Measurements from ENCODE around the gene SLC17A9.

The SLC17A9 gene

DNA sequence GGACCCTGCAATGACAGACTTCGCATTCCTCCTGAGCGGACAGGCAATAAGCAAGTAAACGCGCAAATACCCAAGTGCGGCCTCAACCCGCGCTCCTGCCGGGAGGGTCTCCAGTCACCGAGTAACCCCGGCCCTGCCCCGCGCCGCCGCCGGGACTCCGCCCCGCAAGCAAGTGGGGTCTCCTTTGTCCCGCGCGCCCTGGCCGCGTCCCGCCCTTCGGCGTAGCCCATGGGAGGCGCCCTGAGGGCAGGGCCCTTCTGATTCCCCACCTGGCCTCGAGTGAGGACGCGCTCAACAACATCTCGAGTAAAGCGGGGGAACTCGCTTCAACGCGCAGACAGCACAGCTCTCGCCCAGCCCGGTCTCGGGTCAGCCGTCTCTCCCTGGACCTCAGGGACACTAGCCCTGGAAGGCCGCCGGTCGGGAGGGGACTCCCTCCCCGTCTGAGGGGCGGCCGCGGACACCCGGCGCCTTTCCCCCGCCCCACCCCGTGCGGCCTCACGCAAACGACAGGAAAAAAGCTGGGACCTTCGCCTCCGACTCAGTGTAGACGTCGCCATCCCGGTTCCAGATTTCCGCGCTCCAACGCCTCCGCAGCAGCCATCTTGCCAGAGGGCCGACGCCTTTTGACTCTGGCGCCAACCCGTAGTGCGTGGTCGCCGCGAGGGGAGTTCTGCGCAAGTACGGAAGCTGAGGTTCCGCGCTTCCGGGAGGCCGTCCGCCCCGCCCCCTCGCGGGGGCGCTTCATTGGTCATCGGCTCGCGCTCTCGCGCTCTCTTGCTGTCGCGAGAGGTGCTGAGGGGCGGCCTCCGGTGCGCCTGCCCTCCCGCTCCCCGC lies 15.0 kb upstream of the SLC17A9 start:
- in situ Hi-C loops (cut with MboI; ENCODE audit: low sequenced_read_pairs) = no loop called here

- in situ Hi-C loops (cut with MboI; ENCODE audit: low sequenced_read_pairs) = no loop called here
Observed at GRCh38 chr20:62938105-62938888, 14.2 kb upstream of the SLC17A9 start, which contains the start of gene GID8. TSS of gene GID8 (plus strand) at chr20:62938147. CDS start at chr20:62941503, 3,356 bp downstream.

DNA sequence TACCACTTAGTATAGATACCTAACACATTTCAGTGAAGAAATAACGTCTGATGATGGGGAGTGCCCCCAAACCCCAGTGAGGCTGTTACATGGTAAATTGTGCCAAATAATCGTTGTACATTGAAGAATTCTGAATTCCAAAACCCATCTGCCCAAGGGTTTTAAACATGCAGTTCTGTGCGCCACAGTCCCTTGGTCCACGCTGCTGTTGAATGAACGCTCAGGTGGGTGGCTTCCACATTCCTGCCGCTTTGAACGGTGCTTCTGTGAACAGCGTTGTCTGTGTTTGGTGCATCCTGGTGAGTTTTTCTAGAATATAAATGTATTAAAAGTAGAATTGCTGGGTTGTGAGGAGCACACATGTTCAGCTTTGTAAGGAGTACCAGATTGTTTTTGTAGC lies 11.6 kb upstream of the SLC17A9 start:
- in situ Hi-C loops (cut with MboI; ENCODE audit: low sequenced_read_pairs) = no loop called here

GRCh38 chr20:62941792-62942191 lies 10.7 kb upstream of the SLC17A9 start:
- in situ Hi-C loops (cut with MboI; ENCODE audit: low sequenced_read_pairs) = no loop called here

DNA sequence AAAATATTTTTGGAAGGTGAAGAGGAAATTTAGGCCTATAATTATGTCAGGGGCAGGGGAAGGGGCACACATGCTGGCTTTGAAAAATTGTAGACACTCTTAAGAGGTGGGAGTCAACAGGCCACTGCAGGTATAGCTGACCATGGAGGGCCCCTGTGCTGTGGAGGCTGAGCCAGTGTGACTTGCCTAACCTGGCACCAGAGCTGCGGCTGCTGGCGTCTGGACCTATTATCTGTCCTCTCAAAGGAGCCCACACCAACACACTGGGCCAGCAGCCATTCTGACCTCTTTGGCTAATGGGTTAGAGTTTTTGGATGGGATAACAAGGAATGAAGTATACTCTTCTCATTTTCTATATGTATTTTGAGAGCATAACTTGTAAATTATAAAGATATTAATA lies 10.1 kb upstream of the SLC17A9 start:
- in situ Hi-C loops (cut with MboI; ENCODE audit: low sequenced_read_pairs) = no loop called here

DNA sequence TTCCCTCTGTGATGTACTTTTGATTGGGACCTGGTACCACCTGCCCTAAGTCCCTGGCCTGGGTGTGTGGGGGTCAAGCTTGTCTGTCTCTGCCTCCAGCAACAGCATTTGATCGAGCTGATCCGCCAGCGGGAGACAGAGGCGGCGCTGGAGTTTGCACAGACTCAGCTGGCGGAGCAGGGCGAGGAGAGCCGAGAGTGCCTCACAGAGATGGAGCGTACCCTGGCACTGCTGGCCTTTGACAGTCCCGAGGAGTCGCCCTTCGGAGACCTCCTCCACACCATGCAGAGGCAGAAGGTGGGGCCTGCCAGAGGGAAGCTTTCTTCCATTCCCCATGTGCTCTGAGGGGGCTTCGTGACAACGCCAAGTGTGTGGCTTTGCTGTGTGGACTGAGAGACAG lies 9.1 kb upstream of the SLC17A9 start:
- in situ Hi-C loops (cut with MboI; ENCODE audit: low sequenced_read_pairs) = no loop called here

- in situ Hi-C loops (cut with MboI; ENCODE audit: low sequenced_read_pairs) = no loop called here
Observed at GRCh38 chr20:62944184-62944583, 8.3 kb upstream of the SLC17A9 start.

DNA sequence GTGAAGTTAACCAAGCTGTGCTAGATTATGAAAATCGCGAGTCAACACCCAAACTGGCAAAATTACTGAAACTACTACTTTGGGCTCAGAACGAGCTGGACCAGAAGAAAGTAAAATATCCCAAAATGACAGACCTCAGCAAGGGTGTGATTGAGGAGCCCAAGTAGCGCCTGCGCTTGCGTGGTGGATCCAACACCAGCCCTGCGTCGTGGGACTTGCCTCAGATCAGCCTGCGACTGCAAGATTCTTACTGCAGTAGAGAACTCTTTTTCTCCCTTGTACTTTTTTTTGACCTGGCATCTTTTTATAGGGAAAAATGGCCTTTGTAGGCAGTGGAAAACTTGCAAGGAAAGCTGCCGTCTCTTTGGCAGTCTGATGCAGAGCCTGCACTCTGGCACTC lies 7.8 kb upstream of the SLC17A9 start:
- in situ Hi-C loops (cut with MboI; ENCODE audit: low sequenced_read_pairs) = no loop called here

DNA sequence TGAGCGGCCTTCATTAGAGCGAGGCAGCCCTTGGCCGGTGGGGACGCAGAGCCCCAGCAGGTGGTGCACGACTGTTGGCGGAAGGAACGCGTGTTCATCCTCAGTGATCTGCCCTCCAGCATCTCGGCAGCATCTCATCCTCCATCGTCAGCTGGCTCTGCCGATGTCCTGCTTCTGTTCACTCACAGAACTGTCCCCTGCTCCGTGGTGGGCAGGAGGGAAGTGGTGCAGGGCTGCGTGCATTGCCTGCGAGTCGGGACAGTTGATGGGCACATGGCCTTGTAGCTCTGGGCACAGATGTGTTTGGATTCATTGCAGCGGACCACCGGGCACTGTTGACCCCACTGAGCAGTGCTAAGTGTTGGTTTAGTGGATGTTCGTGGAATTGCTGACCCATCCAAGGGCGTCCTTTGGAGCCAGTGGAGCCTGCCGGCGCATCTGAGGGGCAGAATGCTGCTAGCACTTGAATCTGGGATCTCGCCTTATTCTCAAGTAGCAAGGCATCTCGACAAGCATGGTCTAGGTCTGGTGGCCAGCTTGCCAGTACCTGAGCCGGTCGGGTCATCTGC lies 6.7 kb upstream of the SLC17A9 start:
- in situ Hi-C loops (cut with MboI; ENCODE audit: low sequenced_read_pairs) = no loop called here

DNA sequence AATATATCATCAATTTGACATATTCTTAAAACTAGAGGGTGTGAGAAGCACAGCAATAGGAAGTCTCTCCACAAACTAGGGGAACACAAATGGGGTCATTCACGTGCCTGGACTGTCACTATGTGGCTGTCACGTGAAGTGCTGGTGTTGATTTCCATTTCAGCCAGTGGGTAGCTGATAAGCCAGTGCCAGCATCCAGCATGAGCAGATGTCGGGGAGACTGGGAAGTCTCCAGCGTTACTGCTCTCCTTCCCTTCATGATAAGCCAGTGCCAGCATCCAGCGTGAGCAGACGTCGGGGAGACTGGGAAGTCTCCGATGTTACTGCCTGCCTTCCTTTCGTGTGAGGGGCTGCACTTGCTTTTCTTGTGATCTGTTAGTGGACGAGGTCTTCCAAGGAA lies 5.6 kb upstream of the SLC17A9 start:
- in situ Hi-C loops (cut with MboI; ENCODE audit: low sequenced_read_pairs) = no loop called here

GRCh38 chr20:62947532-62948300 lies 4.8 kb upstream of the SLC17A9 start:
- in situ Hi-C loops (cut with MboI; ENCODE audit: low sequenced_read_pairs) = no loop called here

- in situ Hi-C loops (cut with MboI; ENCODE audit: low sequenced_read_pairs) = no loop called here
Observed at GRCh38 chr20:62949153-62949821, 3.2 kb upstream of the SLC17A9 start.

DNA sequence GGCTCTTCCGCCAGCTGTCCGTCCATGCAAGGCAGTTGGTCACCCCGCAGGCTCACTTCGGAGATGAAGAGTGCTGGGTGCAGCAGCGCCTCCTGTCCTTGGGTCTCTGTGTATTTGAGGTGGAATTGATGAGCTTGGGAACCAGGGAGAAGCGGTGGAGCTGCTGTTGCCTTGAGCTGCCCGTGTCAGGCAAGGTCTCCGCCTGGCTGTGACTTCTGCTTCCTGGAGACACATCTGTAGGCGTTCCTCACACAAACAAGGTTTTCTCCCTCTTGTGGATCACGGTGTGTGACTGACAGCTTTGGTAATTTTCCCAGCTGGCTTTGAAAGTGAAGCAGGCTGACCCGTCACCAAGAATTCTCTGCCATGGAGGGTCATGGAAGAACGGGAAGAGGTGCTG lies 2.5 kb upstream of the SLC17A9 start:
- in situ Hi-C loops (cut with MboI; ENCODE audit: low sequenced_read_pairs) = no loop called here

DNA sequence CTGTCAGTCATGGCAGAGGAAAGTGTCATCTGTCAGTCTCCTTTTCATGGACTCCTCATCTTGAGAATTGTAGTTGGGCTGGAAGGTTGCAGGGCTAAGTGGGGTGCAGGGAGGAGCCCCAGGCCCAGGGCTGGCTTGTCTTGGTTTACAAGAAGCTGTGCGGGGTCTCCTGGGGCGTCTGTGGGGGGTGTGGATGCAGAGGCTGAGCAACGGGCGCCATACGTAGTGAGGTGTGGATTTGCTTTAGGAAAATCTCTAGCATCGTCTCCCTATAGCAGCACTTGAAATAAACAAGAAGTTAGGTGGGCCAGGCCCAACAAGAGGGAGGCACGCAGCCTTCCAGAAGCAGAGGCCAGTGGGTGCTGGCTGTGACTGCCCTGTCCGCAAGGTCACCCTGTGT lies 1.8 kb upstream of the SLC17A9 start:
- in situ Hi-C loops (cut with MboI; ENCODE audit: low sequenced_read_pairs) = no loop called here

DNA sequence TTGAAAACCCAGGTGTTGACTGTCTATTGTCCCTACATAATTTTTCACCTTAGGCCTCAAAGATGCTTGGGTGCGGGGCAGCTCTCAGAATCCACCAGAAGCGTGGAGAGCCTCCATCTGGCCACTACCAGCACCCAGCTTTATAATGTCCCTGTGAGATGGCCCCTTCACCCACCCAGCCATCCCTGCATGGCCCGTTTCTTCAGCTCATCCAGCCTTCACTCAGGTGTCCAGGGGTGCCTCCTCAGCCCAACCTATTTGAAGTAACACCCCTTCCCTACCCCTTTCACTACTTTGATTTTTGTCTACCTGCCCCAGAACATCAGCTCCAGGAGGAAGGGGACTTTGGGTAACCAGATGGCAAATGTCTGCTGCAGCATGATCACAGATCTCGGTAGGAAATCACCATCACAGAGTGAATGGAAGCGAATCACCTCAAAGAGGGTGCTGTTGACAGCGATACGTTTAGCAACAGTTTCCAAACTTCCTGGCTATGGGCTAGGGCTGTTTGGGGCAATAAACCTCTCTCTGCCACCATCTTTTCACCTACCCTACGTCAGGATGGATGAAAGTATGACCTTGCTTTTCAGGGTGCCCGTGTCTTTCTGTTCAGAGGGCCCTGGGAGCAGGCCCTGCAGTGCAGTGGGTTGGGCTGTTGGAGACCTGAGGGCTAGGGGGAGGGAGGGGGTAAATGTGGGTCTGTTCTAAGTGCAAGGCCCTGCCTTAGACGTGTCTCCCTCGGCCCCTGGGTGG lies 1.2 kb upstream of the SLC17A9 start:
- in situ Hi-C loops (cut with MboI; ENCODE audit: low sequenced_read_pairs) = no loop called here

DNA sequence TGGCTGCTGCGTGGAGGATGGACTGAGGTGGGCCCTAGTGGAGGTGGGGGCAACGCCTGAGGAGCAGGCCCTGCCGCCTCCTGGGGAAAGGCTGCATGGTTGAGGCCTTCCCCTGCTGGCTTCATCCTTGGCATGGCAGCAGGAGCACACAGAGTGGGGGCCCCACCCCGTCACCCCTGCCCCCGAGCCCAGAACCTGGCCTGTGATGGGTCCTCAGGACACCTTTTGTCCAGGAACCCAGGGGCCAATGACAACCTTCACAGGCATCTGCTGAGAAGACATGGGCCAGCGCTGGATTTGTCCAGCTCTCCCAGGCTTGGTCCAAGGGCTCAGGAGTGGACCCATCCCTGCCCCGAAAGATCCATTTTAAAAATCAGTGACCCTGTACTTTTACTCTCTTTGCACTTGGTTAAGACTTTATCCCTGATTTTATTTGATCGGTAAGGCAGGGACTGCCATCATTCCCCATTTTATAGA lies 575 bp upstream of the SLC17A9 start:
- in situ Hi-C loops (cut with MboI; ENCODE audit: low sequenced_read_pairs) = no loop called here

DNA sequence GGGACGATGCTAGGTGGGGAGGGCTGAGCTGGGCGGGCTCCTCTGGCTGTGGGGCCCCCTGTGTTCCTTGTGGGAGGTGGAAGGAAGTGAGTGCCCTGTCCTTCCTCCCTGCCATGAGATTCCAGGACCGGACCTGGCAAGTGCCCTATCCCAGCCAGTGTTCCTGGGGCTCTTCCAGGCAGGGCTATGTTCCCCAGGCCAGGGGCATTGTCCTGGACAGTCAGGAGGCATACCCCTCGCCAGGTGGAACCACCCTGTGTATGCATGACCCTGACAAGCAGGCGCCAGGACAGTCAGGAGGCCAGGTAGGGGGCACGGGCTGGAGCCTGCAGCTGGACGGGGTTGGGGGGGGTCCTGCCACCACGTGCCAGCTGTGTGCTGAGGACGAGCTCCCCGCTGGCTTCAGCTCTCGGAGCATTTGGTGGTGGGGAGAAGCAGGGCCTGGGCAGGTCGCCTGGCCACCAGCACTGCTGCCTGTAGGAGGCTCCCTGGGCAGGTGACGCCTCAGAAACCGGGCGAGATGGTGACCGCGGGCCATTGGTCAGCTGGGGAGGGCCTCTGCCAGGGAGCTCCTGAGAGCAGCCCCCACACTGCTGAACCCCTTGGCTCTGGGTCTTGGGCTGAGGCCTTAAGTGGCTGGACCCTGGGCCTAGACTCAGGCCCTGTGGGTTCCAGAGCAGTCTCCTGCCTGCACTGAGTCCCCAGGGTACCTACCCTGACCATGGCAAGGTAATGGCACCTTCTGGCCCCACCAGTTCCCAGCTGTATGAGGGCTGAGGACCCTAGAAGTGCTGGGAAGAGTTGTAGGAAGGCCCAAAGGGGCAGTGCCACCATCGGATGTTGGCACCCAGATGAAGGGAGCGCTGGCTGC lies 694 bp downstream of the SLC17A9 start:
- in situ Hi-C loops (cut with MboI; ENCODE audit: low sequenced_read_pairs) = no loop called here

DNA sequence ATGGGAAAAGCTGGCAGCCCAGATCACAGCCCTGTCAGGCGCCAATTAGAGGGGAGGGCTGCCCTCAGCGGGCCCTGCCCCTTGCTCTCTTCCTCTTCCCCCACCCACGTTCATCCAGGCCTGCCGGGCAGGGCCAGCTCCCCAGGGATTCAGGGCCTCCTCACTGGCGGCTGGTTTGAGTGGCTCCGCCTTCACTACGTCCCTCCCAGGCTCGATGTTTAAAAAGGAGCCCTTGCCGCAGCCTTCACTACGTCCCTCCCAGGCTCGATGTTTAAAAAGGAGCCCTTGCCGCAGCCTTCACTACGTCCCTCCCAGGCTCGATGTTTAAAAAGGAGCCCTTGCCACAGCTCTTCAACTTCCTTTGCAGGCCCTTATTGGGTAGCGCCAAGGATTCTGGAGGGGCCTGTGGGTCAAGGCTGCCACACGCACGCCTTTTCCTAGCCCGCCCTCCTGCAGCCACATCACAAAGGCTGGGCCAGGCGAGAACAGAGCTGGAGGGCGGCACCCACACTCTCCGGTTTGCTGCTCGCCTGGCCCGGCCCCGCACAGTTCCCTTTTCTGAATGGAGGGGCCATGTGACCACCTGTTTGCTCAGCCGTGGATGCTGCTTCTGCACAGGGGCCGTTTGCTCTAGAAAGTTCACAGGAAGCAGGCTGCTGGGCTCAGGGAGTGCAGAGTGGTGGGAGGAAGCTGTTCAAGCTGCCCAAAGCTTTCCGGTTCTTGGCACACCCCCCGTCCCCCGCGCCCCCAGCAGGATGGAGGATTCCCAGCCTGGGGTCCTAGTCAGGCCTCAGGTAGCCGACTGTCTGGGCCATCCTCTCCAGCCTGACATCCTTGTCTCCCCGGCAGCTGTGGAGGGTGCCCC lies 1.6 kb downstream of the SLC17A9 start:
- in situ Hi-C loops (cut with MboI; ENCODE audit: low sequenced_read_pairs) = no loop called here

Measured in HL-60/S4 treated with retinoic acid at 250 ng/mL for 4 days and 3 days (cell line).